Fibroblast of mammary gland (primary cell): ENCODE data around the gene WWTR1.

Experiments used
- DNase-seq: peaks from one replicate; pipeline ENCODE4 v3.0.0-alpha.2; 2010; ENCODE audit warnings: low read depth
- H3K4me3 ChIP-seq: 2 replicates; pipeline ENCODE4 v1.5.1; 2011; ENCODE audit warnings: low read depth, mild to moderate bottlenecking, low read length, moderate library complexity; ENCODE audit not compliant: control insufficient read depth
- TF ChIP-seq, protein P1 (sequence below): conservative IDR thresholded peaks from 2 replicates; pipeline ENCODE4 v1.5.1; 2011; ENCODE audit warnings: low read depth, low read length, inconsistent platforms; ENCODE audit not compliant: control insufficient read depth, insufficient read depth

WWTR1 gene

DNA sequence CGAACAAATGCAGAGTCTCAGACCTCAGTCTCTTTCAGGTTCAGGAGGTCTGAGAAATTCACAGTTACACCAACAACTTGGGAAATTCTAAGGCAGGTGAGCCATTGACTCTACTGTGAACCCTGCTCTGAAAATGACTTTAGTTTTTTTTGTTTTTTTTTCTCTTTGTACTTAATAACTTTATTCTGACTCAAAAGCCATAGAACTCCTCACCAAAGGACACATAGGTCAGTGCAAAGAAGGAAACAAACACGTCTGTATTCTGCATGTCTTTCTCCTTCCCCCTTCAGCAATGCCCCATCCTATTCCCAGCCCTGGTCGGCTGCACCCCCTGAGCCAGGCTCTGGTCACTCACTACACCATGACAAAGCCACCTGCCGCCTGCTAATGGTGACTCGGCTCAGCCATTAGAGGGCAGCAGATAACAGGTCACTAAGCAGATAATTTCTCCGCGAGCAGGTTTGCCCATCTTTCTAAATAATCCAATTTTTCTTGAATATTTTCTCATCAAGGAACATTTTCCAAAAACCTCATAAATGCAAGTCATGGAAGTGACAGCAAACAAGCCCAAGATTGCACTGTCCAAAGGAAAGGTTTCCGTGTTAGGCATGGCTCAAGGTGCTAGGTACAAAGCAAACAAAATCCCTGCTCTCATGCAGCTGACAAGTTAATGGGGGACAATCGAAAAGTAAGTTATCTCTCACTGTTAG lies 145.6 kb downstream of the WWTR1 start:
- TF ChIP-seq, protein P1, sequence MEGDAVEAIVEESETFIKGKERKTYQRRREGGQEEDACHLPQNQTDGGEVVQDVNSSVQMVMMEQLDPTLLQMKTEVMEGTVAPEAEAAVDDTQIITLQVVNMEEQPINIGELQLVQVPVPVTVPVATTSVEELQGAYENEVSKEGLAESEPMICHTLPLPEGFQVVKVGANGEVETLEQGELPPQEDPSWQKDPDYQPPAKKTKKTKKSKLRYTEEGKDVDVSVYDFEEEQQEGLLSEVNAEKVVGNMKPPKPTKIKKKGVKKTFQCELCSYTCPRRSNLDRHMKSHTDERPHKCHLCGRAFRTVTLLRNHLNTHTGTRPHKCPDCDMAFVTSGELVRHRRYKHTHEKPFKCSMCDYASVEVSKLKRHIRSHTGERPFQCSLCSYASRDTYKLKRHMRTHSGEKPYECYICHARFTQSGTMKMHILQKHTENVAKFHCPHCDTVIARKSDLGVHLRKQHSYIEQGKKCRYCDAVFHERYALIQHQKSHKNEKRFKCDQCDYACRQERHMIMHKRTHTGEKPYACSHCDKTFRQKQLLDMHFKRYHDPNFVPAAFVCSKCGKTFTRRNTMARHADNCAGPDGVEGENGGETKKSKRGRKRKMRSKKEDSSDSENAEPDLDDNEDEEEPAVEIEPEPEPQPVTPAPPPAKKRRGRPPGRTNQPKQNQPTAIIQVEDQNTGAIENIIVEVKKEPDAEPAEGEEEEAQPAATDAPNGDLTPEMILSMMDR = peak; percentile 77
- DNase-seq = peak; percentile 70
- H3K4me3 ChIP-seq = no peak overlapping the region

DNA sequence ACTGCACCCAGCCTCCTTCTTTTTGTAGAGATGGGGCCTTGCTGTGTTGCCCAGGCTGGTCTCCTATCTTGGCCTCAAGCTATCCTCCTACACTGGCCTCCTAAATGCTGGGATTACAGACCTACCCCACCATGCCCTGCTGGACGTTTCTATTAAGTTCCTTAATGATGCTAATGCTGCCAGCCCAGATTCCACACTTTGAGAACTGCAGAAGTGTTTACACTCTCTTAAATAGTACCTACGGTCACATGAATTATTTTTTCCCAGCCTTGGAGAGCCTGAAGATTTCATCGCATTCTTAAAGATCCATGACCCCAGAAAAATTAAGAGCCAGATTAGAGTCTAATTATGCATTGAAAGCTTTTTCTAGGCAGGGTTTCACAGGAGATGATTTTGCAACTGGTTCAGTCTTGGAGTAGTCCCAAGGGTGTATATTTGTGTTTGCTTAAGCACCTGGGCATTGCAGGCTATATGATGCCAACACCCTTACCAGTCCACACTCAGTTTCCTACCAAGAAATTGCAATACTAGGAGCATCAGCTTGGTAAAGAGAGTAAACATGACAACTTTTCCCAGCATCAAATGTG lies 146.7 kb downstream of the WWTR1 start:
- TF ChIP-seq, protein P1 = no peak
- H3K4me3 ChIP-seq = no peak overlapping the region
- DNase-seq = no peak

DNA sequence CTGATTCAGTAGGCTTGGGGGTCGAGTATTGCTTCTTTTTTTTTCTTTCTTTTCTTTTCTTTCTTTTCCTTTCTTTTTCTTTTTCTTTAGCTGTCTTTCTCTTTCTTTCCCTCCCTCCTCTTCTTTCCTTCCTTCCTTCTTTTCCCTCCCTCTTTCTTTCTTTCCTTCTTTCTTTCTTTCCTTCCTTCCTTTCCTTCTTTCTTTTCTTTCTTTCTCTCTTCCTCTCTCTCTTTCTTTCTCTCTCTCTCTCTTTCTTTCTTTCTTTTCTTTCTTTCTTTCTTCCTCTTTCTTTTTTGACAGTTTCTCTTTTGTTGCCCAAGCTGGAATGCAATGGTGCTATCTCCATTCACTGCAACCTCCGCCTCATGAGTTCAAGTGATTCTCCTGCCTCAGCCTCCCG lies 147.3 kb downstream of the WWTR1 start:
- no peak for DNase-seq
- TF ChIP-seq, protein P1 = no peak
- no peak overlapping the region for H3K4me3 ChIP-seq

DNA sequence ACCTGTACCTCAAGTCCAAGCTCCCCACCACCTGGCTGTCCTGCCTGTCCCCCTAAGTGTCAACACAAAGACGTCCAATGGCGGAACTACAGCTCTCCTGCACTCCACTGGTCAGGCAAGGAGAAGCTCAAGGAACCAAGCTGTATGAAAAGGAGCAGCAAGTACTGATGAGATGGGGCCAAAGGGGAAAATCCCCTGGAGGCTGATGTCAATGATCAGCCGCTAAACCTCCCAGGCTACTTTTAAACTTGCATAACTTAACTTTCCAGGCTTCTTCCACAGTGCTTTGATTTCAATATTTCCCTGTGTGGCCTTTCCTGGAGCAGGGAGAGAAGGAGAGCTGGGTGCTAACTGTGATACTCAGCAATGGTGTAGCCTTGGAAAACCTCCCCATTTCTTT lies 148.3 kb downstream of the WWTR1 start:
- no peak for DNase-seq
- H3K4me3 ChIP-seq = no peak overlapping the region
- TF ChIP-seq, protein P1 = no peak

DNA sequence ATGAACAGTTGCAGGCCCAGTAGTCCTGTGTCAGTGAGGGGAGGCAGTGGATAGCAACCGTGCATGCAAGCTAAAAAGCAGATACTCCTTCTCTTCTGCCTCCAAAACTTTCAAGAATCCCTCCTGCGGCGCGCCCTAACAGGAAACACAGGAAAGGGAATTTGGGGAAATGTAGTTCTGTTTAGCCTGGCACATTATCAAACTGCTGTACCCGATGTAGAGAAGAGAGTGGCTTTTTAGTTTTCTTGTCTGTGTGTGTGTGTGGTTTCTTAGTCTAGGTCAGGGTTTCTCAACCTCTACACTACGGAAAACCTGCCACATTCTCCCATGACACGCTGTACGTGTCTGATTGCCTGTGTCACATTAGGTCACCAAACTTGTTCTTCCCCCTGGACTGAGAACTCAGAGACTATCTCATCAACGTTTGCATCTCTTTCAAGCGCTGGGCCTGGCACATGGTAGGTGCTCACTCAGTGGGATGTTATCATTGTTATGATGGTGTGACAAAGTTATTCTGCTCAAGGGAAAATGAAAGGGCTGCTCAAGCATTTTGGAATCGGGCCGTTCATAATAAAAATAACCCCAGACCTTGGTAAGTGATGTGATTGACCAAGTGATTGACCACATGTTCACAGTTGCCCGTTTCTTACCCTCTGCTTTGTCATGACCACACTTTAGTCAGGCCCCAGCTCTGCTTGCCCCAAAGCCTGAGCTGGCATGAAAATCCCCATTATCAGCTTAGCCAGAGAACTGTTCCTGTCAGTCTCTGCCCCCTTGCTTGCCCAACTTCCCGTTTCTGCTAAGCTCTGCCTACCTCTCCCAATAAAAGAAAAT lies 150.1 kb downstream of the WWTR1 start:
- no peak for DNase-seq
- H3K4me3 ChIP-seq = no peak overlapping the region
- TF ChIP-seq, protein P1 = no peak

DNA sequence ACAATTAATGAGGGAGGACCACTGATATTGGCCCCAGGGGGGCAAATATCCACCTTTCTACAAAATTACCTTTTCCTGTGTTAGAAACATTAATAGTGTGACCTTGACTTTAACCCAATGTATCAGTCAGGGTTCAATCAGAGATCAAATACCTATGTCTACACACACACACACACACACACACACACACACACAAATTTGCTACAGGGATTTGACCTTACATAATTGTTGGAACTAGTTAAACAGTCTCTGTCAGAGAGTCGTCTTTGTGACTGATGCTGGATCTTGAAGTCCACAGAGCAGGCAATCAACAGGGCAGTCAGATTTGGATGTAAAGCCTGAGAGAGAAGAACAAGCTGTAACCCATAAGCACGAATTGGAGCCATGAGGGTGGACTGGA lies 150.9 kb downstream of the WWTR1 start:
- TF ChIP-seq, protein P1 = no peak
- DNase-seq = no peak
- no peak overlapping the region for H3K4me3 ChIP-seq
